Neural progenitor cell (in vitro differentiated cells): ENCODE results near the gene CST11.

Experiments used
- EZH2 ChIP-seq: fragments of 200-600 bp; sonication (generic); IDR thresholded peaks from 2 replicates; pipeline ENCODE4 v1.6.1; 2017; ENCODE audit warnings: antibody characterized with exemption, mild to moderate bottlenecking, moderate library complexity
- TF ChIP-seq, protein P1 (sequence below): fragments of 200-600 bp; sonication (generic); IDR thresholded peaks from 2 replicates; pipeline ENCODE4 v1.5.1; 2017; ENCODE audit warnings: antibody characterized with exemption, mild to moderate bottlenecking

DNA sequence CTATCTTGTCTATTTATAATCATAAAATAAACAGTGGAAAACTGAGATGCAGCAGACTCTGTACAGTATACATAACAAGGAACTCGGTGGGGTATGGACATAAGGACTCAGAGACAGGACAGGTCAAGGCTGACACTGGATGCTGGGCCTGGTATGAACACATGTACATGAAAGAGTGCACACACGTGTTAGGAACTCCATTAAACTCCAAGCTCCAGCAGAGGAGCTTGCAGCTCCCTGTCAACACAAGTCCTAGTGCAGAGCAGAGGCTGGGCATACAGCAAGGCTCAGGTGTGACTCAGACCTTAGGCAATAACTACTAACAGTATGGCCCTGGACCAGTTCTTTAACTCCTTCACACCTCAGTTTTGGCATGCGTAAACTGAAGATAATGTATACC, 48.5 kb downstream of the CST11 start:
- TF ChIP-seq, protein P1, sequence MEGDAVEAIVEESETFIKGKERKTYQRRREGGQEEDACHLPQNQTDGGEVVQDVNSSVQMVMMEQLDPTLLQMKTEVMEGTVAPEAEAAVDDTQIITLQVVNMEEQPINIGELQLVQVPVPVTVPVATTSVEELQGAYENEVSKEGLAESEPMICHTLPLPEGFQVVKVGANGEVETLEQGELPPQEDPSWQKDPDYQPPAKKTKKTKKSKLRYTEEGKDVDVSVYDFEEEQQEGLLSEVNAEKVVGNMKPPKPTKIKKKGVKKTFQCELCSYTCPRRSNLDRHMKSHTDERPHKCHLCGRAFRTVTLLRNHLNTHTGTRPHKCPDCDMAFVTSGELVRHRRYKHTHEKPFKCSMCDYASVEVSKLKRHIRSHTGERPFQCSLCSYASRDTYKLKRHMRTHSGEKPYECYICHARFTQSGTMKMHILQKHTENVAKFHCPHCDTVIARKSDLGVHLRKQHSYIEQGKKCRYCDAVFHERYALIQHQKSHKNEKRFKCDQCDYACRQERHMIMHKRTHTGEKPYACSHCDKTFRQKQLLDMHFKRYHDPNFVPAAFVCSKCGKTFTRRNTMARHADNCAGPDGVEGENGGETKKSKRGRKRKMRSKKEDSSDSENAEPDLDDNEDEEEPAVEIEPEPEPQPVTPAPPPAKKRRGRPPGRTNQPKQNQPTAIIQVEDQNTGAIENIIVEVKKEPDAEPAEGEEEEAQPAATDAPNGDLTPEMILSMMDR: no peak
- TF ChIP-seq EZH2: no peak
